ENCODE data around the gene PTPRU. TPM values are rescaled to one million over a fixed set of nuclear protein-coding genes. Genes with fewer than 3 reads are reported as not detected.

Gene PTPRU
- total and polyA plus RNA-seq, 9 donors, result 8.0 to 14.6 (median 12.0) TPM

DNA sequence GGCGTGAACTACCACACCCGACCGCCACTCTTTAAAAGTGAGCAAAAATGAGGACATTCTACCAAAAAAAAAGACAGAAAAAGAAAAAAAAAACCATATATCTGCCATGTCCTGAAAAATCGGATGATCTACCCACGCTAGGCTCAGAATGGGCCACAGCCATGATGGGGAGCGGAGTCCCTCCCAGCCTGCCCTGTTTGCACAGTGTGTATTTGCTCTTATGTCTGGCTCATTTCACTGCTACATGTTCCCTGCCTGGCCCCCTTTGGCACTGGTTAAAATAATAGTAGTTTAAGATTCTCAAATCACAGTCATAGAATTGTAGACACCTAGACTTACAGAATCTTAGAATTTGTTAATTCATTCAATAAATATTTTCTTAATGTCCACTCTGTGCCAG is 121.9 kb downstream of the PTPRU start:
- Histone ChIP-seq H3K36me3 (ENCODE audit: control insufficient read depth, insufficient read depth, low read length) (no peaks in the 10 kb centered on the region), H3K27ac (ENCODE audit: low read length) (no peak overlapping the region), H3K9me3 (replicated peaks; ENCODE audit: control insufficient read depth, low read depth, low read length) (no peaks in the 10 kb centered on the region), H3K27me3 (ENCODE audit: control insufficient read depth, insufficient read depth, low read length) (peaks cover 5% of the 10 kb centered on the region), H3K4me3 (ENCODE audit: low read length) (no peak overlapping the region), H3K4me1 (ENCODE audit: control insufficient read depth, insufficient read depth, low read length) (no peaks in the 10 kb centered on the region)
- WGBS (ENCODE audit: insufficient coverage), result 100% methylated on average over 4 of the region's 6 CpGs
- DNase-seq, result no peak

DNA sequence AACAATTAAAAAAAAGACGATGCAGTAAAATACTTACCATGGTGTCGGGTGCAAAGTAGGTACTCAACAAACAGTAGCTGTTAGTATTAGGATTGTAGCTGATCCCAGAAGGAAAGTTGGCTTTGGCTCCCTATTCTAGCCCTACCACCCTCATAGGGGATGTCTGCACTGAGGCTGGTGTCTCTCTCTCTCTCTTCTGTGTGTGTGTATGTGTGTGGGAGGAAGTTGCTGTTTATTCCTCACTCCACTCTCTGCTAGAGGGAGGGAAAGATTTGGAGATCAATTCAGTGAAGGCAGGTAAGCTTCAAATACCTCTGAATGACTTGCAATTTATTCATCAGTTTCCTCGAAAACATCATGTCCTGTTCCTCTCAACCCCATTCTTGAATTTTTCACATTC is 124.4 kb downstream of the PTPRU start:
- no peak for DNase-seq
- Histone ChIP-seq H3K9me3 (replicated peaks; ENCODE audit: control insufficient read depth, low read depth, low read length) (no peaks in the 10 kb centered on the region), H3K36me3 (ENCODE audit: control insufficient read depth, insufficient read depth, low read length) (no peaks in the 10 kb centered on the region), H3K4me3 (ENCODE audit: low read length) (no peak overlapping the region), H3K27ac (ENCODE audit: low read length) (no peak overlapping the region), H3K27me3 (ENCODE audit: control insufficient read depth, insufficient read depth, low read length) (peaks cover 5% of the 10 kb centered on the region), H3K4me1 (ENCODE audit: control insufficient read depth, insufficient read depth, low read length) (peaks cover 20% of the 10 kb centered on the region)
- WGBS (ENCODE audit: insufficient coverage), result 80% methylated on average over 1 of the region's 3 CpGs

DNA sequence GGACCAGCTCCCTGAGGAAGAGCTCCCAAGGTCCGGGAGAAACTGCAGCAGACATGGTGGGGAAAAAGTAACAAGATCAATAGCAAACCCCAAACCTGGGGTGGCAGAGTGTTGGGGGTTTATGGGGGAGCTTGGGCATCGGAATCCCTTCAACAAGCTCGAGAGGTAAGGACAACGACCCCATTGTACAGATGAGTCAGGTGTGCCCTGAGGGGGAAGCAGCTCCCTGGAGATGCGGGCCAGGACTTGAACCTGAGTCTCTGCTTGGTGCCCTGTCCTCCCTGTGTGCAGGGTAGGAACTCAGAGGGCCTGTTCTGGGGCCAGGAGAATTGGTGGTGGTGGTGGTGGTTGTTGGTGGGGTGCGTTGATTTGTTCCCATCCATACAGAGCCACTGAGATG is 125.4 kb downstream of the PTPRU start:
- Histone ChIP-seq H3K9me3 (replicated peaks; ENCODE audit: control insufficient read depth, low read depth, low read length) (no peaks in the 10 kb centered on the region), H3K4me1 (ENCODE audit: control insufficient read depth, insufficient read depth, low read length) (peaks cover 24% of the 10 kb centered on the region), H3K4me3 (ENCODE audit: low read length) (no peak overlapping the region), H3K27me3 (ENCODE audit: control insufficient read depth, insufficient read depth, low read length) (peaks cover 5% of the 10 kb centered on the region), H3K27ac (ENCODE audit: low read length) (no peak overlapping the region), H3K36me3 (ENCODE audit: control insufficient read depth, insufficient read depth, low read length) (no peaks in the 10 kb centered on the region)
- DNase-seq, result no peak
- WGBS (ENCODE audit: insufficient coverage), result 77% methylated on average over 4 of the region's 6 CpGs

DNA sequence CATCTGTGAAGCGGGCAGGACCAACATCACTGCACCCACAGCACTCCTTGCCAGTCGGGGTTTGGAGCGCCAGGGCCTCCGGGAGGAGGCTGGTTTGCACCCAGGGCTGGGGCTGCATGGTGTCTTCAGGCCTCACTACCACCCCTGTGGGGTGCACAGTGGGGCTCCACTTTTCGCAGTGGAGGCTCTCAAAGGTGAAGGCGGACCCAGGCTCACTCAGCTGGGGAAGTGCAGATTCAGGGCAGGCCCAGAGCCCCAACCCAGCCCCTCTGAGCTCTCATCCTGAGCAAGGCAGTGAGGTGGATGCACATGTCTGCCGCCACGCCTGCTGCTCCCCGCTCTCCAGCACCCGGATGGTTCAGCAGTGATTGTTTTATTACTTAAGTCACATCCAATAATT is 125.8 kb downstream of the PTPRU start:
- WGBS (ENCODE audit: insufficient coverage), result 88% methylated on average over 5 of the region's 10 CpGs
- Histone ChIP-seq H3K4me1 (ENCODE audit: control insufficient read depth, insufficient read depth, low read length) (peaks cover 24% of the 10 kb centered on the region), H3K27ac (ENCODE audit: low read length) (no peak overlapping the region), H3K36me3 (ENCODE audit: control insufficient read depth, insufficient read depth, low read length) (no peaks in the 10 kb centered on the region), H3K27me3 (ENCODE audit: control insufficient read depth, insufficient read depth, low read length) (peaks cover 5% of the 10 kb centered on the region), H3K9me3 (replicated peaks; ENCODE audit: control insufficient read depth, low read depth, low read length) (no peaks in the 10 kb centered on the region), H3K4me3 (ENCODE audit: low read length) (no peak overlapping the region)
- no peak for DNase-seq

DNA sequence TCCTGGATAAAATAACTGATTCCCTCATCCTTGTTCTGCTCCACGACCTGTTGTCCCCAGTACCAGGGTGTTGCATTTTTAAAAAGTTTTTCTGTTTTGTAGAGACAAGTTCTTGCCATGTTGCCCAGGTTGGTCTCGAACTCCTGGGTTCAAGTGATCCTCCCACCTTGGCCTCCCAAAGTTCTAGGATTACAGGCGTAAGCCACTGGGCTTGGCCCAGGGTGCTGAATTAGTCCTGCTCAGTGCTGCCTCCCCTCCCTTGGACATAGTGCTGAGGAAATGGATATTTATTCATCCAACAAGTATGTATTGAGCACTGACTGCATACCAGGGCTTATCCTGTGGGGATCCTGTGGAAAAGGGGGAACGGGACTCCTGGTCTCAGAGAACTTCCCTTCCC is 126.4 kb downstream of the PTPRU start:
- no peak overlapping the region for H3K4me3 ChIP-seq (ENCODE audit: low read length)
- H3K27me3 ChIP-seq (ENCODE audit: control insufficient read depth, insufficient read depth, low read length), result peaks cover 6% of the 10 kb centered on the region
- no peak for DNase-seq
- no peaks in the 10 kb centered on the region for H3K36me3 ChIP-seq (ENCODE audit: control insufficient read depth, insufficient read depth, low read length)
- WGBS (ENCODE audit: insufficient coverage), result 73% methylated on average over 2 of the region's 4 CpGs
- peaks cover 24% of the 10 kb centered on the region for H3K4me1 ChIP-seq (ENCODE audit: control insufficient read depth, insufficient read depth, low read length)
- H3K27ac ChIP-seq (ENCODE audit: low read length), result no peak overlapping the region
- H3K9me3 ChIP-seq (replicated peaks; ENCODE audit: control insufficient read depth, low read depth, low read length), result no peaks in the 10 kb centered on the region

DNA sequence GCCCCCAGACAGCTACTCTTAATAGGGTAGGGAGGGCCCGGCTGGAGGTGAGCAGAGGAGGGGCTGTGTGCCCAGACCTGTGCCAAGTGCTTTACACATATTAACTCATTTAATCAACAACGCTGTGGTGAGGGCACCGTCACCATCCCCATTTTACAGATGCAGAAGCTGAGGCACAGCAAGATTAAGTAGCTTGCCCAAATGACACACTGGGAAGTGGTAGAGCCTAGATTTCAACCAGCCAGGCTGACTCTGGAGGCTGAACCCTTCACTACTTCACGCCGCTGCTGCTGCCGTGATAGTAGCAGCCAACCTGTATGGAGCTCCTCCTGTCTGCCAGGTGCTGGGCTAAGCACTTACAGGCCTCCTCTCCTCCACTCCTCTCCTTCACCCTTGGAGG is 127.2 kb downstream of the PTPRU start:
- no peak overlapping the region for H3K27ac ChIP-seq (ENCODE audit: low read length)
- no peaks in the 10 kb centered on the region for H3K9me3 ChIP-seq (replicated peaks; ENCODE audit: control insufficient read depth, low read depth, low read length)
- peaks cover 7% of the 10 kb centered on the region for H3K27me3 ChIP-seq (ENCODE audit: control insufficient read depth, insufficient read depth, low read length)
- no peak overlapping the region for H3K4me3 ChIP-seq (ENCODE audit: low read length)
- no peak for DNase-seq
- H3K4me1 ChIP-seq (ENCODE audit: control insufficient read depth, insufficient read depth, low read length), result peaks cover 24% of the 10 kb centered on the region
- no peaks in the 10 kb centered on the region for H3K36me3 ChIP-seq (ENCODE audit: control insufficient read depth, insufficient read depth, low read length)
- WGBS (ENCODE audit: insufficient coverage), result 97% methylated on average over 5 of the region's 6 CpGs

DNA sequence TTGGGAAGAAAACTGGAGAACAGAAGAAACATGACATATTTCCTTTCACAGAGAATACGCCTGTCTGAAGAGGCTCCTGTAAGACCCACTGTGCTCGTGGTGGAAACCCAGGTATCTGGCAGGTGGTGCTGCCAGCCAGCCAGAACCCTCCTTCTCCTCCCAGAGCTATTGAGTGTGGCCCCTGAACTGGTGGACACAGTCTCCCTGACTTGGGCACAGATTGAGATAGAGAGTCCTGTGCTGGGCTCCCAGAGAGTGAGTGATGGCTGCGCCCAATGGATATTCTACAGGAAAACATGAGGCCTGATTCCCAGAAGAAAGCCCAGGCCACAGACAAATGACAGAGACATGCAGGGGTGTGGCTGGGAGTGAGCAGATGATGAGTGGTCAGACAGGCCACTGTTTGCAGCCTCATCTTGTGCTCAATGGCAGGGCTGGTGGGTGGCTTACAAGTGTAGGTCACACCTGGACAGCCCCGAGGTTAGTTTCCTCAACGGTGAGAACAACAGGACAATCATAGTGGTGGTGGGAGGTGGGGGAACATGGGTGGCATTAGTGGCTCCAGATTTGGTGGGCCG is 127.9 kb downstream of the PTPRU start:
- Histone ChIP-seq H3K27me3 (ENCODE audit: control insufficient read depth, insufficient read depth, low read length) (peaks cover 2% of the 10 kb centered on the region), H3K27ac (ENCODE audit: low read length) (peak overlapping the region; percentile 67), H3K4me1 (ENCODE audit: control insufficient read depth, insufficient read depth, low read length) (peaks cover 24% of the 10 kb centered on the region), H3K4me3 (ENCODE audit: low read length) (no peak overlapping the region), H3K36me3 (ENCODE audit: control insufficient read depth, insufficient read depth, low read length) (no peaks in the 10 kb centered on the region), H3K9me3 (replicated peaks; ENCODE audit: control insufficient read depth, low read depth, low read length) (no peaks in the 10 kb centered on the region)
- WGBS (ENCODE audit: insufficient coverage), result 89% methylated on average over 6 of the region's 6 CpGs
- no peak for DNase-seq

DNA sequence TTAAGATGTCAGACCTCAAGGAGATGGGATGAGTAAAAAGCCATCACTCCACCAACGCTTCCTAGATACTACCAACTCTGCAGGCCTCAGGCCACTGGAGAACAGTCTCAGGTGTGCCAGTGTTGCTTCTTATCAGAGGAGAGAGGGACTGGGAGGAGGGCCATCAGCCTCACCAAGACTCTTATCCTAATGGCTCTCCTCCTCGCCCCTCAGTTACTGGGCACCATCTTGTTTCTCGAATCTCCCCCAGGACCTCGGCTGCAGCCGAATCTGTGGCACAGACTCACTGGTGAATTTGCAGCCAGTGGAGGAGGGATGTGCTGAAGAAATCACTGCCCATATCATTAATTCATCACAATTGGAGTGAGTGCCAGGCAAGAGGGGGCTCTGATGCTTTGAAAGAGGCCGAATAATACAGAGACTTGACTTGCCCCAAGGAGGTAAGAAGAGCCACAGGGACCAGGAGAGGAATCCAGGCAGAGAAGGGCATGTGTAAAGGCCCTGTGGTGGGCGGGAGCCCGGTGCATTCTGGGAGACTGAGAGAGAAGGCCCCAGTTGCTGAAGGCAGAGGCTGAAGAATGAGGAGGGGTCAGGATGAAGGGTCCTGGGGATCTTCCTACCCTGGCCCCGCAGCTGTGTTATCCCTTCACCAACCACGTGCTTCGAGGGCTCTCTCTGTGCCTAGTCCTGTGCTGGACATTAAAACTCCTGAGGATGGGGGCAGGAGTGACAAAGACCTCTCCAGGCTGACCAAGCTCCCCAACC is 129.8 kb downstream of the PTPRU start:
- Histone ChIP-seq H3K4me3 (ENCODE audit: low read length) (no peak overlapping the region), H3K27ac (ENCODE audit: low read length) (no peak overlapping the region), H3K36me3 (ENCODE audit: control insufficient read depth, insufficient read depth, low read length) (no peaks in the 10 kb centered on the region), H3K9me3 (replicated peaks; ENCODE audit: control insufficient read depth, low read depth, low read length) (no peaks in the 10 kb centered on the region), H3K4me1 (ENCODE audit: control insufficient read depth, insufficient read depth, low read length) (peaks cover 30% of the 10 kb centered on the region), H3K27me3 (ENCODE audit: control insufficient read depth, insufficient read depth, low read length) (peaks cover 7% of the 10 kb centered on the region)
- DNase-seq, result no peak
- WGBS (ENCODE audit: insufficient coverage), result no CpG with 5 or more reads among the region's 11 CpGs

DNA sequence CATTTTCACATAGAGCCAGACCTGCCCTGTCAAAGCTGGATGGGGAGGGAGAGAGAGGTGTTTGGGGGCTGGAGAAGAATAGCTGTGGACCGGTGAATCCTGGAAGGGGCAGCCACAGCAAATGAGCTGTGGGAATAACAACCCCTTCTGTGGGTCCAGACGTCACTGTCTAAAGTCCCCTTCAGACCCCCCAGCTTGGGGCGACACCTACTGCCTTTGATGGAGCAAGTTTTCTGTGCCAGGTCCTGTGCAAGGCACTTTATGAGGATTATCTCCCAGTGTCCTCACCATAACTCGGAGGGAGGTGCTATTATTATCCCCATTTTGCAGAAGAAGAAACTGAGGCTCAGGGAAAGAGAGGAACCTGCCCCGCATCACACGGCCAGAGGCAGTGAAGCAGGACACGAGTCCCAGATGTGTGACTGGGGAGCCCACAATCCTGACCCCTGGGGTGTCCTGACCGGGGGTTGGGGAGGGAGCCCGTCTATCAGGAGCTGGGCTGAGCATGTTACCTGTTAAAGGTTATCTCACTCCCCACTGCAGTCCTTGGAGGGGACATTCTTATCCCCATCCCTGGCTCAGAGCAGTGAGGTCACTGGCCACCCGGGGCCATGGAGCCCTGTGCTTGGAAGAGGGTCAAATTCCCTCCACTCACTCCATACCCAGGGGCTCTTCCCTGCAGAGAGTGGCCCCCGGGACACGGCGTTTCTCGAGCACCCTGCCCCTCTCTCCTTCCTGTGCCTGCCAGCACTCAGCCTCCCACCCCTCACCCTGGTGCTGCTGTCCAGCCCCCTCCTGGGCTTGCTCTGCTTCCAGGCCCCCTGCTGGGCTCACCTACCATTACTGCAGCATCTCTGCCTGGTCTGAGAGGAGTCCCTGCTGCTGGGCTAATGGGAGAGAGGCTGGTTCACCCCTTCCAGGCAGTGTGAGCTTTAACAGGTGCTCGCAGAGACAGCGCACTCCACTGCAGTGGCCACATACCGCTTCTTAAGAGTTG is 132.9 kb downstream of the PTPRU start:
- 69% methylated on average over 12 of the region's 17 CpGs for WGBS (ENCODE audit: insufficient coverage)

DNA sequence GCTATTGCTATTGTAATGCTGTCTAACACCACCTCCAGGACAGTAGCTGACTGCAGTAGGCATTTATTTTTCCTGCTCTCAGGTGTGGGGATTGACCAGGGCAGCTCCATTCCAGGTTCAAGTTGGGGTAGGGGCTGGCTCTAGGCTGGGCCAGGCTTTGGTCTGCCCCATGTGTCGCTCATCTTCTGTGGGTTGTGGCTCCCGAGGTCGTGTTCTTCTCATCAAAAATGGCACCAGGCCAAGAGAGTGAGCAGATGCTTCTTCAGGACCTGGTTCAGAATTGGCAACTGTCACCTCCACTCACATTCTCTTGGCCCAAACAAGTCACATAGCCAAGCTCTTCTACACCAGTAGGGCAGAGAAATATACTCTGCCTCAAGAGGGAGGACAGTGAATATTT is 133.7 kb downstream of the PTPRU start:
- Histone ChIP-seq H3K36me3 (ENCODE audit: control insufficient read depth, insufficient read depth, low read length) (no peaks in the 10 kb centered on the region), H3K27me3 (ENCODE audit: control insufficient read depth, insufficient read depth, low read length) (peaks cover 14% of the 10 kb centered on the region), H3K9me3 (replicated peaks; ENCODE audit: control insufficient read depth, low read depth, low read length) (no peaks in the 10 kb centered on the region), H3K27ac (ENCODE audit: low read length) (no peak overlapping the region), H3K4me3 (ENCODE audit: low read length) (no peak overlapping the region), H3K4me1 (ENCODE audit: control insufficient read depth, insufficient read depth, low read length) (peaks cover 16% of the 10 kb centered on the region)
- WGBS (ENCODE audit: insufficient coverage), result 47% methylated on average over 3 of the region's 3 CpGs
- DNase-seq, result peak; percentile 25

More for the DNA sequence above, 132.9 kb downstream of the PTPRU start:
- Histone ChIP-seq H3K4me3 (ENCODE audit: low read length) (no peak overlapping the region), H3K27me3 (ENCODE audit: control insufficient read depth, insufficient read depth, low read length) (peaks cover 14% of the 10 kb centered on the region), H3K9me3 (replicated peaks; ENCODE audit: control insufficient read depth, low read depth, low read length) (no peaks in the 10 kb centered on the region), H3K36me3 (ENCODE audit: control insufficient read depth, insufficient read depth, low read length) (no peaks in the 10 kb centered on the region), H3K4me1 (ENCODE audit: control insufficient read depth, insufficient read depth, low read length) (peaks cover 23% of the 10 kb centered on the region), H3K27ac (ENCODE audit: low read length) (no peak overlapping the region)
- no peak for DNase-seq
